ENCODE data around the gene MARK2. TPM values are rescaled to one million over a fixed set of nuclear protein-coding genes. Genes with fewer than 3 reads are reported as not detected.

Gene MARK2
- total RNA-seq, 4 donors from 2014 or later: 78.3 to 87.2 (median 81.2) TPM

GRCh38 chr11:63880403-63880790 lies 41.5 kb downstream of the MARK2 start:
- TF ChIP-seq POLR2A (IDR thresholded peaks at IDR 0.05): no peak
- TF ChIP-seq CTCF (IDR thresholded peaks at IDR 0.05): no peak
- 29 to 36% methylated on average over 3 of the region's 3 CpGs for WGBS, 2 donors
- intact Hi-C loops (cut with DNase I; ENCODE audit: low total_unique reads): no loop called here
- no peak for DNase-seq (ENCODE audit: low spot score in 2 of 2)
- H3K4me3 ChIP-seq (ENCODE audit: low read depth, poor library complexity, severe bottlenecking): no peak overlapping the region

GRCh38 chr11:63882555-63883242 lies 43.8 kb downstream of the MARK2 start:
- DNase-seq (ENCODE audit: low spot score in 2 of 2): no peak
- no peak for TF ChIP-seq POLR2A (IDR thresholded peaks at IDR 0.05)
- TF ChIP-seq CTCF (IDR thresholded peaks at IDR 0.05): no peak
- 38 to 58% methylated on average over 7 of the region's 7 CpGs for WGBS, 2 donors
- intact Hi-C loops (cut with DNase I; ENCODE audit: low total_unique reads): no loop called here
- H3K4me3 ChIP-seq (ENCODE audit: low read depth, poor library complexity, severe bottlenecking): no peak overlapping the region

- 92 to 94% methylated on average over 6 of the region's 6 CpGs for WGBS, 2 donors
- intact Hi-C loops (cut with DNase I; ENCODE audit: low total_unique reads): no loop called here
- no peak overlapping the region for H3K4me3 ChIP-seq (ENCODE audit: low read depth, poor library complexity, severe bottlenecking)
- no peak for DNase-seq (ENCODE audit: low spot score in 2 of 2)
- TF ChIP-seq CTCF (IDR thresholded peaks at IDR 0.05) (no peak), POLR2A (IDR thresholded peaks at IDR 0.05) (no peak)
Observed at GRCh38 chr11:63883791-63884190, 44.9 kb downstream of the MARK2 start.

GRCh38 chr11:63884196-63884932 lies 45.5 kb downstream of the MARK2 start:
- no peak for TF ChIP-seq POLR2A (IDR thresholded peaks at IDR 0.05)
- intact Hi-C loops (cut with DNase I; ENCODE audit: low total_unique reads): no loop called here
- DNase-seq (ENCODE audit: low spot score in 2 of 2): no peak
- no peak overlapping the region for H3K4me3 ChIP-seq (ENCODE audit: low read depth, poor library complexity, severe bottlenecking)
- WGBS, 2 donors: 71 to 86% methylated on average over 3 to 4 of the region's 4 CpGs

- intact Hi-C loops (cut with DNase I; ENCODE audit: low total_unique reads): no loop called here
- DNase-seq (ENCODE audit: low spot score in 2 of 2): no peak
- WGBS, 2 donors: 33 to 46% methylated on average over 6 of the region's 6 CpGs
- no peak overlapping the region for H3K4me3 ChIP-seq (ENCODE audit: low read depth, poor library complexity, severe bottlenecking)
- TF ChIP-seq CTCF (IDR thresholded peaks at IDR 0.05): no peak
- no peak for TF ChIP-seq POLR2A (IDR thresholded peaks at IDR 0.05)
Observed at GRCh38 chr11:63887386-63887999, 48.6 kb downstream of the MARK2 start.
